Activated T-cell treated with anti-CD3 and anti-CD28 coated beads for 24 hours (primary cell): ENCODE results near the gene RAB4A.
"Not testable (repeated sequence)": the region's sequence is repeated elsewhere in the genome, so short reads cannot be mapped to it uniquely, and the experiment has no call there.

Experiments used
- DNase-seq: peaks from one replicate; pipeline ENCODE4 v3.0.0-alpha.2; 2020; ENCODE audit warnings: low read depth

Gene RAB4A

DNA sequence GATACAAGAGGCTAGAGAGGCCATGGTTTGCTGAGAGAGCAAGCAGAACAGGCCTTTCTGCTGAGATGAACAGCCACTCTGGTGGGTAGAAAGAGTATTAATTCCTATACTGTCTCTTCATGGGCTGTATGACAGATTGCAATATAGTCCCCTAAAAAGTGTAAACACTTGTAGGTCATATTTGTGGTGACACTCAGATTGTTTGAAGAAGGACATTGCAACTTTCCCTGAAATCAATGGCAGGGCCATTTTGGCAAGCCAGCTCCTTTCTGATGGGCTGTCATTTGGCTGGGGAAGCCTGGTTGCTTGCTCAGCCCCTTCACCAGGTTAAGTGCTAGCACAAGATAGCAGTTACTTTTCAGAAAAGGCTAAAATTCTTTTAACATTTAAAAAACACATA lies 27.5 kb downstream of the RAB4A start:
- DNase-seq: no peak

GRCh38 chr1:229298887-229299503 lies 28.1 kb downstream of the RAB4A start:
- DNase-seq: no peak

- no peak for DNase-seq
These were observed 29.3 kb downstream of the RAB4A start for GRCh38 chr1:229300099-229300757.

DNA sequence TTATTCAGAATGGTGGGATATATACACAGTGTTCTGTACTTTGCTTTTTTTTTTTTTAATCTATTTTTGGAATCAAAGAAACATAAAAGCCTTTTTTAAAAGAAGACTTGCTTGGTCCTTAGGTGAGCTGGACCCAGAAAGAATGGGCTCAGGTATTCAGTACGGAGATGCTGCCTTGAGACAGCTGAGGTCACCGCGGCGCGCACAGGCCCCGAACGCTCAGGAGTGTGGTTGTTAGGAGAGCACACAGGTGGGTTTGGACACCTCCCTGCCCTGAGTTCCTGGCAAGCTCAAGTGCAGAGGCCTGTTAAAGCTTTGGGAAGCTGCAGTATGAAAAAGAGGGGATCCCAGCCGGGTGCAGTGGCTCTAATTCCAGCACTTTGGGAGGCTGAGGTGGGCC lies 31.8 kb downstream of the RAB4A start:
- DNase-seq: no peak

DNA sequence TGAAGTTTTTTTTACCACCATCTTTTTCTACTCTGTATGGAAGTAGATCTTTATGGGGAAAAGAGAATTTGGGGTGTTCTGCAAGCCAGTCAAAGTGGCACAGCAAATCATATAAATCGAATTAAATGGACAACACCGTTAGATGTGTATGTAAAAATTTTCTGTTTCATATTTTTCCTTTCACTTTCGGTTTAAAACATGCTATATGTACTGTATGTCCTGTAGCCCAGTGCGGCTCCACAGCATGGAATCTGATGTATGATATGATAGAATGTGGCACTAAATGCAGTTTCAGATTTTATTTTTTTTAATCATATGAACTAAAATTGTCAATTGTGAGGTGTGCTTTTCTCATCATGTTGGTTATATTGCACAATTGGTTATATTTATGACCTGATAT lies 32.9 kb downstream of the RAB4A start:
- no peak for DNase-seq

DNA sequence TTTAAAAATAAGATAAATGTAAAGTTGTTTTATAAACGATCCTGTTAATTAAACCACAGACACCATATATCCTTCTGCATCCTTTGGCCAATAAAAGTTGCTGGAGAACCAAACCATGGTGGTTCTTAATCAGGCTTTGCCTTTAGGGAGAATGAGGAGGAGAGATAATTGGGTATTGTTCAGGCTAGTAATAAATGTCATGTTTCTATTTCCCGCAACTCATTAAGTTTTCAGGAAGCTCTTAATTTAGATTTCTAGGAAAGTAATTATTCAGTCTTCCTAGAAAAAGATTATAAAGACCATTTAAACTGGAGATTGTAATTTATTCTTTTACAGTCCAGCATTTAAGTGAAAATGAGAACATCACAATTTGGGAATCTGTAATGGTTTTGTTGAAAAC lies 34.5 kb downstream of the RAB4A start:
- DNase-seq: no peak

DNA sequence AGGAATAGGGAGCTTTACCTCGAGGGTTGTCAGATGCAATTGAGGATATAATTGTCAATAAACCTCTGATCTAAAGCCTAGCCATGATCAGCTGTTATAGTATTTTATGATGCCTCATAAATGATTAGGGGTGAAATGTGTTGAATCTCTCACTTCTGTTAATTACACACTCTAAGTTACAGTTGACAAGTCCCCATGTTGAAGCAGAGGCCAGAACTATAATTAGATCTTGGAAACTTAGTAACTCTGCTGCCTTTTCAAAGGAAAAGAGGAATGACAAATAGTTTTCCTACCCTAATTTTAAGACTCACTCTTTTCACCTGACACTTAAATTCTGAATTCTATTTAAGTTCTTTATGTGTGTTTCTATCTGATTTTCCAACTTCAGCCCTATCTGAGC lies 38.2 kb downstream of the RAB4A start:
- no peak for DNase-seq

DNA sequence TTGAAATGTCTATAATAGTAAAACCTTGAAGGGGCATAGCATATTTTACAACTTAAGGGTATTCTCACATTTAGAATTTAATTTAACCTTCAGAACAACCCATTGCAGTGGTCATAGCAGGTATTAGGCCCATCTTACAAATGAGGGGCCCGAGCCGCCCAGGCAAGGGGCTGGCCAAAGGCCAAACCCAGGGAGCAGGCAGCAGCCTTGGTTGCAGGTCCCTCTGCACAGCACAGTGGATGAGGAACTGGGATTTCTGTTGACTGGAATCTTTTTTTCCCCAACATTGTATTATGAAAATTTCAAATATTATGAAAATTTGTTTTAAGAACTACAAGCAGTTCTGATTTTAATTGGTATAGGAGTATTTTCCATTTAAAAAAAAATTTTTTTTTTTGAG lies 38.8 kb downstream of the RAB4A start:
- no peak for DNase-seq

GRCh38 chr1:229310833-229311232 lies 39.9 kb downstream of the RAB4A start:
- no peak for DNase-seq

DNA sequence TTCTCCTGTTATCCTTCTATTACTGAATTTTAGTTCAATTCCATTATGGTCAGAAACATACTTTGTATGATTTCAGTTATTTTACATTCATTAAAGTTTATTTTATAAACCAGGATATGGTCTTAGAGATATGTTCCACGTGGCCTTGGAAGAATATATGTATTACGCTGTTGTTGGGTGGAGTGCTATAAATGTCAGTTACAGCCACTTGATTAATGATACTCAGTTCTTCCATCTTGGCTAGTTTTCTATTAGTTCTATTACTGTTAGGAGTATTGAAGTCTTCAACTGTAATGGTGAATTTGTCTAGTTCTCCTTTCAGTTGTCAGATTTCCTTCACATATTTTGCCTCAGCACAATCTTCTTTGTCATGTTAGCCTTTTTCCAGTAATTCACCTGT lies 45.3 kb downstream of the RAB4A start:
- DNase-seq: no peak

- no peak for DNase-seq
These were observed 47.1 kb downstream of the RAB4A start for GRCh38 chr1:229318056-229318455.

GRCh38 chr1:229319487-229319886 lies 48.6 kb downstream of the RAB4A start:
- no peak for DNase-seq

DNA sequence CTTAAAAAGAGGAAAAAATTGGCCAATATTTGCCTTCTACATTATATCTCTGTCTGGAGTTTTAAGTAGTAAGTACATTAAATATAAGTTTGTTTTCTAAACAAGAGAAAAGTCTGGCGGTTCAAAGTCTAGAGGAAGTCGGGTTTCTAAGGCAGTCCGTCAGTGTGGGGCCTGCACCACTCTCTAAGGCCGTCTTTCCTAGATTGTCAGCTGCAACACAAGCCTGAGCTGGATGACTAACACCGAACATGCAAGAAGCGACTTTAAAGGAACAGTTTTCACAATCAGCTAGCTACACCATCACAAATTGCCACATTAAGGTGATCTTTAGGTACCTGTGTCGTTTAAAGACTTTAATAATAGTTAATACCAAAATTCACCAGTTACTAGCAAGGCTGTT lies 52.3 kb downstream of the RAB4A start:
- DNase-seq: no peak

GRCh38 chr1:229323885-229324553 lies 53.1 kb downstream of the RAB4A start:
- no peak for DNase-seq

DNA sequence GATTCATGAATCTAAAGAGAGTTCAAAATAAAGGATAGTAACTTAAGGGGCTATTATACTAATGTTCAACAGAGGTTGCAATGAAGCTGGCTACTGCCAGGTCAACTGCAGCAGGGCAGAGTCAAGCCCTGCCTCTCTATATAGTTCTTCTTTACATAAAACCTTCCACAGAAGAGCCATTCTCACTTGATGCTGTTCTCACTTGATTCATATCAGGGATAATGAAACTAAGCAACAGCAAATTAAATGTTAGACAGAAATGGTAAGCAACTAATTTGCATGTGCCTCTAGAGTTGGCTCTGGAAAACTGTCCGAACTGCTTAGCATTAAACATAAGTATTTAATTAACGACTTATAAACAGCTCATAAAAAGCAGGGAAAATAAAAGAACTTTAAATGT lies 54.5 kb downstream of the RAB4A start:
- DNase-seq: no peak

- no peak for DNase-seq
These were observed 55.1 kb downstream of the RAB4A start for GRCh38 chr1:229325853-229326487.

- no peak for DNase-seq
These were observed 55.7 kb downstream of the RAB4A start for GRCh38 chr1:229326601-229327000.

- not testable (repeated sequence) for DNase-seq
These were observed 56.9 kb downstream of the RAB4A start for GRCh38 chr1:229327765-229328164.

GRCh38 chr1:229328598-229329362 lies 57.9 kb downstream of the RAB4A start:
- no peak for DNase-seq

- no peak for DNase-seq
These were observed 63.4 kb downstream of the RAB4A start for GRCh38 chr1:229334269-229334668.

DNA sequence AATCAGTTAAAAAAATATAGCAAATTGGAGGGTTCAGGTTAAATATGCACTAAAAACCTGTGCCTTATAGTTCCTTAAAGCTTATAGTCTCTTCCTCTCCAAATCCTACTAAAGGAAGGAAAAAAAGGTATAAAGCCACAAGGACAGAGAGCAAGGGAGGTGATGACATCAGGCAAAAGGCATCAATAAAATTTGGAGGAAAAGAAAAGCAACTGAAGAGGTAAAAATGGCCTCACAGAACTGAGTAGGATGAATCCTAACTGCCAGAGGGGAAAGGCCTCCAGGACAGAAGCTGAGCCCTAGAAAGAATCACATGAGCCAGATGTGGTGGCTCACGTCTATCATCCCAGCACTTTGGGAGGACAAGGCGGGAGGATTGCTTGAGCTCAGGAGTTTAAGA lies 63.8 kb downstream of the RAB4A start:
- no peak for DNase-seq

- no peak for DNase-seq
These were observed 65.4 kb downstream of the RAB4A start for GRCh38 chr1:229336345-229336744.
